ENCODE data around the gene NSUN4. TPM values are rescaled to one million over a fixed set of nuclear protein-coding genes. Genes with fewer than 3 reads are reported as not detected.
A peak's percentile ranks its signal among the peaks of the same experiment; 100 is the strongest.

The NSUN4 gene
- total and polyA plus RNA-seq, 9 of the 15 experiments (the other 6 are each of a cell fraction or from before 2014, with no cell fraction given) = 33.4 to 60.2 (median 46.3) TPM

- POLR2A ChIA-PET = interaction anchor here (0.6 to 22.1 kb wide), 6 partner anchors 17 to 80 kb away, joined by 3 to 410 read pairs (median 4); partner anchors contain the start of gene RAD54L
- peak in 1 of 2 experiments; percentile 96; a peak in 2 of 4 replicates for TF ChIP-seq ARNT (IDR thresholded peaks at IDR 0.05)
- no peak for TF ChIP-seq ZNF778 (CRISPR knock-in tag; IDR thresholded peaks at IDR 0.05)
- TF ChIP-seq TEAD4 (IDR thresholded peaks at IDR 0.05; ENCODE audit: low read length) = peak; percentile 43; the same call in 1 of the 2 replicates
- no peak for TF ChIP-seq TEAD4 (CRISPR knock-in tag; IDR thresholded peaks at IDR 0.05; ENCODE audit: borderline replicate concordance)
- TF ChIP-seq CBFA2T2 (conservative IDR thresholded peaks at IDR 0.05) = peak; percentile 7; the same call in 1 of the 2 replicates
- no peak for TF ChIP-seq ZNF23 (CRISPR knock-in tag; IDR thresholded peaks at IDR 0.05)
- no peak for TF ChIP-seq NR2C1 (IDR thresholded peaks at IDR 0.05)
- TF ChIP-seq NR2C1 (tag; IDR thresholded peaks at IDR 0.05) = 0 out of 2 replicates have a peak, but pooled peaks have one; percentile 24
- TF ChIP-seq CBFA2T3 (IDR thresholded peaks at IDR 0.05) = peak; percentile 46
- TF ChIP-seq HES1 (IDR thresholded peaks at IDR 0.05; ENCODE audit: low read depth) = no peak
- no peak for TF ChIP-seq RBM39 (optimal IDR thresholded peaks at IDR 0.05; ENCODE audit: low read depth, low read length)
- TF ChIP-seq GABPB2 (CRISPR knock-in tag; conservative IDR thresholded peaks at IDR 0.05) = no peak
- TF ChIP-seq ZNF282 (CRISPR knock-in tag; IDR thresholded peaks at IDR 0.05) = no peak
- 0 out of 2 replicates have a peak, but pooled peaks have one; percentile 8 for TF ChIP-seq NCOR1 (IDR thresholded peaks at IDR 0.05)
- TF ChIP-seq PKNOX1 (IDR thresholded peaks at IDR 0.05) = peak; percentile 28; the same call in 1 of the 2 replicates
- TF ChIP-seq MITF (IDR thresholded peaks at IDR 0.05) = no peak
- TF ChIP-seq ATF2 (CRISPR knock-in tag; IDR thresholded peaks at IDR 0.05) = no peak
- TF ChIP-seq EZH2 (IDR thresholded peaks at IDR 0.05; ENCODE audit: borderline replicate concordance, low read depth, low read length) = no peak
- TF ChIP-seq TGIF2 (CRISPR knock-in tag; IDR thresholded peaks at IDR 0.05) = no peak
- peak; percentile 71; the same call in 1 of the 2 replicates for TF ChIP-seq JUND (IDR thresholded peaks at IDR 0.05; ENCODE audit: borderline replicate concordance, low read depth, low read length)
- TF ChIP-seq JUND (tag; IDR thresholded peaks at IDR 0.05; ENCODE audit: borderline replicate concordance, low read depth, low read length) = peak; percentile 49; the same call in 1 of the 3 replicates
- TF ChIP-seq RB1 (IDR thresholded peaks at IDR 0.05; ENCODE audit: low read depth) = no peak
- TF ChIP-seq SMARCA4 (IDR thresholded peaks at IDR 0.05) = 0 out of 2 replicates have a peak, but pooled peaks have one; percentile 23
Observed at GRCh38 chr1:46298387-46298786, 42.2 kb upstream of the NSUN4 start.

More at GRCh38 chr1:46298387-46298786, 42.2 kb upstream of the NSUN4 start:
- H3K79me2 ChIP-seq (ENCODE audit: control insufficient read depth, insufficient read depth, low read length) = peaks cover 61% of the 10 kb centered on the region
- no peak for ATAC-seq
- no peak overlapping the region for H2AFZ ChIP-seq (ENCODE audit: low read depth, low read length)
- H3K9ac ChIP-seq (ENCODE audit: insufficient read depth in 1 of 2, low read depth in 2 of 2, low read length in 2 of 2) = no peak overlapping the region; a peak in 1 of 4 replicates
- no peaks in the 10 kb centered on the region; the same call in 1 of the 2 replicates for H4K20me1 ChIP-seq (replicated peaks; ENCODE audit: control insufficient read depth, insufficient read depth, low read length)
- CTCF ChIA-PET (ENCODE audit: low intra/inter-chr PET ratio) = no interaction called here
- BruUV-seq (replicated peaks) = no TSS peak
- no peak for FAIRE-seq
- peaks cover 22 to 26% of the 10 kb centered on the region in 2 experiments; a peak in 4 of 5 replicates for H3K4me1 ChIP-seq (replicated peaks in 1 of 2; ENCODE audit: control insufficient read depth in 2 of 2, insufficient read depth in 2 of 2, low read length in 2 of 2)
- H3K27me3 ChIP-seq (ENCODE audit: control insufficient read depth in 2 of 2, insufficient read depth in 2 of 2, low read length in 2 of 2) = no peaks in the 10 kb centered on the region
- H3K27ac ChIP-seq (ENCODE audit: extremely low read depth, low read depth, low read length) = peak overlapping the region; percentile 8; the same call in 1 of the 3 replicates
- H3K36me3 ChIP-seq (ENCODE audit: control insufficient read depth, insufficient read depth, low read length) = peaks cover 56% of the 10 kb centered on the region
- H3K4me2 ChIP-seq (ENCODE audit: insufficient read depth, low read length) = no peak overlapping the region
- intact Hi-C loops (cut with micrococcal nuclease) (no loop called here), in situ Hi-C loops (cut with MboI) (no loop called here)
- peaks cover 6% of the 10 kb centered on the region for H3K9me1 ChIP-seq (ENCODE audit: control insufficient read depth, insufficient read depth, low read length)
- no peaks in the 10 kb centered on the region for H3K9me3 ChIP-seq (replicated peaks; ENCODE audit: control insufficient read depth, insufficient read depth, low read depth, low read length)
- no peak for DNase-seq (ENCODE audit: extremely low read depth in 1 of 4, low spot score in 3 of 4)
- no peak overlapping the region for H3K4me3 ChIP-seq
